GM12801 (cell line): ENCODE measurements around the gene GLS.

Experiments
- CTCF ChIP-seq: IDR thresholded peaks from one replicate; pipeline ENCODE4 v1.5.1; 2011; ENCODE audit warnings: control low read depth; ENCODE audit not compliant: insufficient read length; ENCODE audit errors: extremely low read depth

Gene GLS

GRCh38 chr2:190849774-190850173 lies 30.8 kb upstream of the GLS start:
- TF ChIP-seq CTCF: no peak

GRCh38 chr2:190853531-190854383 lies 26.9 kb upstream of the GLS start:
- TF ChIP-seq CTCF: no peak

GRCh38 chr2:190854726-190855125 lies 25.9 kb upstream of the GLS start:
- no peak for TF ChIP-seq CTCF

- no peak for TF ChIP-seq CTCF
These were observed 25.4 kb upstream of the GLS start for GRCh38 chr2:190855245-190855644.

GRCh38 chr2:190856985-190857384 lies 23.6 kb upstream of the GLS start:
- TF ChIP-seq CTCF: no peak

- TF ChIP-seq CTCF: no peak
These were observed 21.8 kb upstream of the GLS start for GRCh38 chr2:190858817-190859216.

GRCh38 chr2:190859347-190860297 lies 21.0 kb upstream of the GLS start:
- no peak for TF ChIP-seq CTCF
